Astrocyte of the spinal cord (primary cell): ENCODE results near the gene ALDH2.

ENCODE experiments used
- DNase-seq: peaks from one replicate; pipeline ENCODE4 v3.0.0; 2011; ENCODE audit warnings: low read depth, low spot score
- H3K4me3 ChIP-seq: 2 replicates; pipeline ENCODE4 v1.5.1; 2011; ENCODE audit warnings: low read depth, mild to moderate bottlenecking, low read length, moderate library complexity
- CTCF ChIP-seq: IDR thresholded peaks from 2 replicates; pipeline ENCODE4 v1.5.1; 2012; ENCODE audit warnings: low read depth, mild to moderate bottlenecking, low read length, inconsistent platforms
- in situ Hi-C: cut with HindIII; loops from 2 replicates; pipeline ENCODE4 v1.10.0; 2017; ENCODE audit warnings: low sequenced_read_pairs

ALDH2 gene

GRCh38 chr12:111749391-111749790 lies 17.3 kb upstream of the ALDH2 start:
- no peak overlapping the region for H3K4me3 ChIP-seq
- no peak for TF ChIP-seq CTCF
- DNase-seq = no peak
- in situ Hi-C loops = no loop called here

GRCh38 chr12:111753144-111753881 lies 13.4 kb upstream of the ALDH2 start:
- peak; percentile 73 for TF ChIP-seq CTCF
- in situ Hi-C loops = no loop called here
- DNase-seq = peak; percentile 32
- no peak overlapping the region for H3K4me3 ChIP-seq

- in situ Hi-C loops = no loop called here
- H3K4me3 ChIP-seq = no peak overlapping the region
- no peak for DNase-seq
- no peak for TF ChIP-seq CTCF
Observed at GRCh38 chr12:111754671-111755070, 12.1 kb upstream of the ALDH2 start.

- no peak overlapping the region for H3K4me3 ChIP-seq
- in situ Hi-C loops = no loop called here
- no peak for TF ChIP-seq CTCF
- DNase-seq = no peak
Observed at GRCh38 chr12:111756196-111756595, 10.5 kb upstream of the ALDH2 start.

GRCh38 chr12:111756681-111757080 lies 10.1 kb upstream of the ALDH2 start:
- in situ Hi-C loops = no loop called here
- TF ChIP-seq CTCF = no peak
- no peak overlapping the region for H3K4me3 ChIP-seq
- no peak for DNase-seq

GRCh38 chr12:111757361-111758119 lies 9.2 kb upstream of the ALDH2 start:
- peak; percentile 69 for DNase-seq
- no peak overlapping the region for H3K4me3 ChIP-seq
- TF ChIP-seq CTCF = no peak
- in situ Hi-C loops = no loop called here
